AG09319 (cell line): Measurements from ENCODE around the gene IL22RA2.
A peak's percentile ranks its signal among the peaks of the same experiment; 100 is the strongest.
"Not testable (repeated sequence)": the region's sequence is repeated elsewhere in the genome, so short reads cannot be mapped to it uniquely, and the experiment has no call there.

Source experiments
- DNase-seq: peaks from one replicate; pipeline ENCODE4 v3.0.0-alpha.2; 2010; ENCODE audit warnings: low read depth; ENCODE audit errors: extremely low read depth
- CTCF ChIP-seq: IDR thresholded peaks from 2 replicates; pipeline ENCODE4 v1.5.1; 2011; ENCODE audit warnings: low read depth, mild to moderate bottlenecking, inconsistent platforms, low read length, moderate library complexity

Gene IL22RA2

GRCh38 chr6:137208279-137208678 is 34.8 kb upstream of the IL22RA2 start:
- DNase-seq, result no peak
- no peak for TF ChIP-seq CTCF

- not testable (repeated sequence) for DNase-seq
Measured at GRCh38 chr6:137207457-137207856, 34.0 kb upstream of the IL22RA2 start.

GRCh38 chr6:137206577-137206976 is 33.1 kb upstream of the IL22RA2 start:
- no peak for TF ChIP-seq CTCF
- DNase-seq, result no peak

- no peak for DNase-seq
- TF ChIP-seq CTCF, result no peak
Measured at GRCh38 chr6:137203256-137203655, 29.8 kb upstream of the IL22RA2 start.

- no peak for DNase-seq
- TF ChIP-seq CTCF, result peak; percentile 40
Measured at GRCh38 chr6:137202078-137202477, 28.6 kb upstream of the IL22RA2 start.

GRCh38 chr6:137201006-137201405 is 27.6 kb upstream of the IL22RA2 start:
- no peak for DNase-seq
- TF ChIP-seq CTCF, result no peak

- no peak for DNase-seq
- no peak for TF ChIP-seq CTCF
Measured at GRCh38 chr6:137200288-137200687, 26.8 kb upstream of the IL22RA2 start.

- TF ChIP-seq CTCF, result no peak
- DNase-seq, result no peak
Measured at GRCh38 chr6:137197684-137198645, 24.5 kb upstream of the IL22RA2 start.
